HEK293 (cell line): ENCODE measurements around the gene MIF4GD.

Experiments
- CTCF ChIA-PET: fragments of 350-600 bp; formaldehyde crosslinking; extraction: SDS; loops from one replicate; lab custom pipeline; 2021; ENCODE audit warnings: antibody characterized with exemption; lab: Yijun Ruan, JAX
- POLR2A ChIA-PET: fragments of 300-600 bp; formaldehyde crosslinking; extraction: SDS; loops from one replicate; lab custom pipeline; 2020; ENCODE audit warnings: antibody characterized with exemption, inconsistent platforms; lab: Yijun Ruan, JAX
- H3K27ac ChIP-seq: fragments of 200-500 bp; sonication (Bioruptor generic); 2 replicates; pipeline ENCODE4 v1.5.1; 2014; ENCODE audit warnings: low read depth, low read length, control low read depth, inconsistent platforms; ENCODE audit errors: extremely low read depth
- H3K36me3 ChIP-seq, 2 experiments: fragments of 200-500 bp in 1 of 2; sonication (Bioruptor generic) in 1 of 2; 1 replicate in 1 of 2; 2 replicates in 1 of 2; pipeline ENCODE4 v1.5.1; 2014 to 2017; ENCODE audit warnings: inconsistent platforms in 2 of 2, low read length in 2 of 2; ENCODE audit not compliant: control insufficient read depth in 2 of 2, insufficient read depth in 1 of 2
- H3K4me1 ChIP-seq: fragments of 200-500 bp; sonication (Bioruptor generic); 2 replicates; pipeline ENCODE4 v1.5.1; 2014; ENCODE audit warnings: mild to moderate bottlenecking, low read length, inconsistent platforms; ENCODE audit not compliant: control insufficient read depth, insufficient read depth
- H3K4me3 ChIP-seq: 2 replicates; pipeline ENCODE4 v1.5.1; 2011; ENCODE audit warnings: low read depth, mild to moderate bottlenecking, control low read depth, low read length, moderate library complexity
- H3K9me3 ChIP-seq: fragments of 200-500 bp; sonication (Bioruptor generic); 2 replicates; pipeline ENCODE4 v1.5.1; 2014; ENCODE audit warnings: low read depth, low read length, inconsistent platforms; ENCODE audit not compliant: control insufficient read depth, insufficient read depth
- GFI1B ChIP-seq: fragments of 450-650 bp; formaldehyde crosslinking; IDR thresholded peaks from 2 replicates; pipeline ENCODE4 v1.5.1; 2016; ENCODE audit warnings: missing biosample characterization, missing genetic modification characterization
- KLF1 ChIP-seq: fragments of 450-650 bp; formaldehyde crosslinking; IDR thresholded peaks from 2 replicates; pipeline ENCODE4 v1.5.1; 2016; ENCODE audit warnings: missing biosample characterization, missing genetic modification characterization
- KLF16 ChIP-seq: fragments of 450-650 bp; formaldehyde crosslinking; IDR thresholded peaks from 2 replicates; pipeline ENCODE4 v1.5.1; 2017; ENCODE audit warnings: missing biosample characterization, missing genetic modification characterization
- PRDM10 ChIP-seq: fragments of 450-650 bp; formaldehyde crosslinking; IDR thresholded peaks from 2 replicates; pipeline ENCODE4 v1.5.1; 2016; ENCODE audit warnings: missing biosample characterization, missing genetic modification characterization
- SCRT1 ChIP-seq: fragments of 450-650 bp; formaldehyde crosslinking; IDR thresholded peaks from 2 replicates; pipeline ENCODE4 v1.5.1; 2016; ENCODE audit warnings: missing biosample characterization, missing genetic modification characterization, borderline replicate concordance
- ZBTB6 ChIP-seq: fragments of 450-650 bp; formaldehyde crosslinking; IDR thresholded peaks from 2 replicates; pipeline ENCODE4 v1.5.1; 2017; ENCODE audit warnings: missing biosample characterization, missing genetic modification characterization
- ZNF112 ChIP-seq: fragments of 450-650 bp; formaldehyde crosslinking; IDR thresholded peaks from 2 replicates; pipeline ENCODE4 v1.5.0; 2017; ENCODE audit warnings: missing biosample characterization, missing genetic modification characterization
- ZNF121 ChIP-seq: fragments of 450-650 bp; formaldehyde crosslinking; IDR thresholded peaks from 2 replicates; pipeline ENCODE4 v1.5.1; 2016; ENCODE audit warnings: missing biosample characterization, missing genetic modification characterization
- ZNF132 ChIP-seq: fragments of 450-650 bp; formaldehyde crosslinking; IDR thresholded peaks from 2 replicates; pipeline ENCODE4 v1.5.1; 2017; ENCODE audit warnings: missing biosample characterization, missing genetic modification characterization, borderline replicate concordance
- ZNF138 ChIP-seq: fragments of 450-650 bp; formaldehyde crosslinking; IDR thresholded peaks from 2 replicates; pipeline ENCODE4 v1.5.1; 2016; ENCODE audit warnings: missing biosample characterization, missing genetic modification characterization, borderline replicate concordance
- ZNF18 ChIP-seq: fragments of 450-650 bp; formaldehyde crosslinking; IDR thresholded peaks from 2 replicates; pipeline ENCODE4 v1.5.1; 2016; ENCODE audit warnings: missing biosample characterization, missing genetic modification characterization
- ZNF184 ChIP-seq: fragments of 450-650 bp; IDR thresholded peaks from 2 replicates; pipeline ENCODE4 v1.5.1; 2018; ENCODE audit warnings: missing biosample characterization, mild to moderate bottlenecking, missing genetic modification characterization
- ZNF24 ChIP-seq: fragments of 450-650 bp; formaldehyde crosslinking; IDR thresholded peaks from 2 replicates; pipeline ENCODE4 v1.5.1; 2016; ENCODE audit warnings: missing biosample characterization, missing genetic modification characterization
- ZNF292 ChIP-seq: fragments of 450-650 bp; formaldehyde crosslinking; IDR thresholded peaks from 2 replicates; pipeline ENCODE4 v1.5.1; 2016; ENCODE audit warnings: low read depth, missing biosample characterization, missing genetic modification characterization, borderline replicate concordance
- ZNF362 ChIP-seq: fragments of 450-650 bp; formaldehyde crosslinking; IDR thresholded peaks from 2 replicates; pipeline ENCODE4 v1.5.1; 2016; ENCODE audit warnings: missing biosample characterization, missing genetic modification characterization
- ZNF449 ChIP-seq: fragments of 450-650 bp; formaldehyde crosslinking; IDR thresholded peaks from 2 replicates; pipeline ENCODE4 v1.5.1; 2017; ENCODE audit warnings: missing biosample characterization, mild to moderate bottlenecking, missing genetic modification characterization, moderate library complexity
- ZNF473 ChIP-seq: fragments of 450-650 bp; formaldehyde crosslinking; IDR thresholded peaks from 2 replicates; pipeline ENCODE4 v1.5.1; 2017; ENCODE audit warnings: missing biosample characterization, missing genetic modification characterization
- ZNF514 ChIP-seq: fragments of 450-650 bp; formaldehyde crosslinking; IDR thresholded peaks from 2 replicates; pipeline ENCODE4 v1.5.1; 2016; ENCODE audit warnings: missing biosample characterization, missing genetic modification characterization
- ZNF530 ChIP-seq: fragments of 450-650 bp; formaldehyde crosslinking; IDR thresholded peaks from 2 replicates; pipeline ENCODE4 v1.5.1; 2016; ENCODE audit warnings: low read depth, missing biosample characterization, missing genetic modification characterization
- ZNF561 ChIP-seq: fragments of 450-650 bp; IDR thresholded peaks from 2 replicates; pipeline ENCODE4 v1.5.1; 2018; ENCODE audit warnings: missing biosample characterization, missing genetic modification characterization, borderline replicate concordance
- ZNF624 ChIP-seq: fragments of 450-650 bp; formaldehyde crosslinking; IDR thresholded peaks from 2 replicates; pipeline ENCODE4 v1.5.1; 2017; ENCODE audit warnings: missing biosample characterization, missing genetic modification characterization
- ZNF677 ChIP-seq: fragments of 450-650 bp; IDR thresholded peaks from 2 replicates; pipeline ENCODE4 v1.5.0; 2018; ENCODE audit warnings: missing biosample characterization, mild to moderate bottlenecking, missing genetic modification characterization, moderate library complexity
- ZNF701 ChIP-seq: fragments of 450-650 bp; formaldehyde crosslinking; IDR thresholded peaks from 2 replicates; pipeline ENCODE4 v1.5.1; 2016; ENCODE audit warnings: missing biosample characterization, missing genetic modification characterization
- ZNF777 ChIP-seq: fragments of 450-650 bp; formaldehyde crosslinking; IDR thresholded peaks from 2 replicates; pipeline ENCODE4 v1.5.1; 2017; ENCODE audit warnings: missing biosample characterization, missing genetic modification characterization, borderline replicate concordance
- ZSCAN23 ChIP-seq: fragments of 450-650 bp; formaldehyde crosslinking; IDR thresholded peaks from 2 replicates; pipeline ENCODE4 v1.5.1; 2016; ENCODE audit warnings: missing biosample characterization, missing genetic modification characterization
- ZXDB ChIP-seq: fragments of 450-650 bp; formaldehyde crosslinking; IDR thresholded peaks from 2 replicates; pipeline ENCODE4 v1.5.1; 2016; ENCODE audit warnings: missing biosample characterization, missing genetic modification characterization

Gene MIF4GD

GRCh38 chr17:75225016-75225415, 46.0 kb downstream of the MIF4GD start (continued):
- no peak for TF ChIP-seq ZBTB6 (tag by site-specific recombination)
- TF ChIP-seq ZSCAN23 (tag by site-specific recombination), result no peak
- no peak for TF ChIP-seq ZNF24 (tag by site-specific recombination)
- TF ChIP-seq ZNF121, result no peak
- no peak for TF ChIP-seq ZNF530 (tag by site-specific recombination)
- no peak for TF ChIP-seq ZXDB (tag by site-specific recombination)

- CTCF ChIA-PET, result interaction anchor here (0.6 to 2.4 kb wide), 4 partner anchors 17 to 192 kb away, joined by 3 to 16 read pairs (median 4); no protein-coding TSS in a partner anchor
- Histone ChIP-seq H3K27ac (no peak overlapping the region), H3K4me1 (no peaks in the 10 kb centered on the region), H3K36me3 (peaks cover 79 to 86% of the 10 kb centered on the region in 2 experiments), H3K4me3 (no peak overlapping the region), H3K9me3 (no peaks in the 10 kb centered on the region)
- TF ChIP-seq ZNF777 (tag by site-specific recombination), result no peak
- no peak for TF ChIP-seq ZNF184 (tag by site-specific recombination)
- no peak for TF ChIP-seq ZNF677
- no peak for TF ChIP-seq ZNF292 (tag by site-specific recombination)
- no peak for TF ChIP-seq ZXDB (tag by site-specific recombination)
- TF ChIP-seq ZNF112, result no peak
- TF ChIP-seq ZNF561, result no peak
- no peak for TF ChIP-seq SCRT1 (tag by site-specific recombination)
- TF ChIP-seq ZNF449, result no peak
- TF ChIP-seq GFI1B (tag by site-specific recombination), result no peak
- POLR2A ChIA-PET, result interaction anchor here (0.9 to 1.5 kb wide), 4 partner anchors 10 to 186 kb away, joined by 3 to 5 read pairs (median 4); partner anchors contain the start of genes GRB2 and MIF4GD
Observed at GRCh38 chr17:75219815-75220214, 51.2 kb downstream of the MIF4GD start.

GRCh38 chr17:75218131-75218530, 52.9 kb downstream of the MIF4GD start:
- Histone ChIP-seq H3K36me3 (peaks cover 85 to 90% of the 10 kb centered on the region in 2 experiments), H3K4me3 (no peak overlapping the region), H3K27ac (no peak overlapping the region), H3K9me3 (no peaks in the 10 kb centered on the region), H3K4me1 (no peaks in the 10 kb centered on the region)
- ChIA-PET POLR2A (interaction anchor here (0.6 kb wide), 1 partner anchor 51 kb away, joined by 5 read pairs; no protein-coding TSS in a partner anchor), CTCF (interaction anchor here (0.6 to 1.6 kb wide), 3 partner anchors 22 to 630 kb away, joined by 3 to 5 read pairs (median 3); partner anchors contain the start of gene MIF4GD)
- TF ChIP-seq KLF16 (no peak), KLF1 (tag by site-specific recombination) (no peak), ZNF701 (tag by site-specific recombination) (no peak), ZNF362 (tag by site-specific recombination) (no peak), ZNF624 (tag by site-specific recombination) (no peak), PRDM10 (tag by site-specific recombination) (no peak), ZNF132 (tag by site-specific recombination) (no peak), ZNF514 (tag by site-specific recombination) (no peak), ZNF473 (tag by site-specific recombination) (no peak), ZNF138 (tag by site-specific recombination) (no peak), ZNF18 (tag by site-specific recombination) (no peak)
